ENCODE data around the gene FAM13C. TPM values are rescaled to one million over a fixed set of nuclear protein-coding genes. Genes with fewer than 3 reads are reported as not detected.

The FAM13C gene
- total RNA-seq, 1 experiment from 2014 or later, result 0.07 TPM

- CTCF ChIA-PET, result no interaction called here
- Histone ChIP-seq H3K9me3 (ENCODE audit: low read length) (no peaks in the 10 kb centered on the region), H3K4me1 (ENCODE audit: insufficient read depth, low read length) (no peaks in the 10 kb centered on the region), H3K4me2 (ENCODE audit: low read length) (no peak overlapping the region), H3K27me3 (ENCODE audit: low read length) (0 out of 2 replicates have a peak, but pooled peaks cover 8% of the 10 kb centered on the region), H4K20me1 (ENCODE audit: low read length) (no peaks in the 10 kb centered on the region), H3K9me2 (replicated peaks; ENCODE audit: low read length) (no peaks in the 10 kb centered on the region), H3K79me2 (ENCODE audit: low read length) (no peaks in the 10 kb centered on the region), H3K36me3 (ENCODE audit: low read depth, low read length) (no peaks in the 10 kb centered on the region), H3K4me3 (ENCODE audit: low read length) (no peak overlapping the region), H2AFZ (ENCODE audit: low read length) (no peak overlapping the region), H3K9ac (ENCODE audit: low read length) (no peak overlapping the region), H3F3A (ENCODE audit: low read length, unreplicated experiment) (no peaks in the 10 kb centered on the region), H3K27ac (ENCODE audit: low read length) (no peak overlapping the region)
- peak; percentile 26 for DNase-seq
- intact Hi-C loops (cut with micrococcal nuclease), result no loop called here
- no TSS peak for BruUV-seq (replicated peaks)
- POLR2A ChIA-PET (ENCODE audit: unreplicated experiment), result no interaction called here
- TF ChIP-seq EZH2phosphoT487 (IDR thresholded peaks at IDR 0.05; ENCODE audit: borderline replicate concordance, low read length) (no peak), EZH2 (IDR thresholded peaks at IDR 0.05; ENCODE audit: low read length, unreplicated experiment) (no peak), CTCF (conservative IDR thresholded peaks at IDR 0.05; ENCODE audit: low read depth, low read length) (no peak)
- ATAC-seq, result no peak
Measured at GRCh38 chr10:59206204-59206720, 156.1 kb downstream of the FAM13C start.

Other genes starting within 250 kb of the FAM13C start
- not detected in 2 replicates for gene PHYHIPL, start 185.9 kb downstream of the FAM13C start, total RNA-seq (2014; rRNA removed)

Measured in PC-3 (cell line).